ES-I3 (cell line): ENCODE measurements around the gene MLX.

Experiments
- H3K36me3 ChIP-seq: 2 replicates; pipeline ENCODE4 v1.6.1; 2013; ENCODE audit warnings: mild to moderate bottlenecking, low read length, control low read depth, moderate library complexity; ENCODE audit not compliant: insufficient read depth
- H3K4me1 ChIP-seq: 2 replicates; pipeline ENCODE4 v1.6.1; 2013; ENCODE audit warnings: mild to moderate bottlenecking, control low read depth, low read length; ENCODE audit not compliant: insufficient read depth
- H3K9ac ChIP-seq: 2 replicates; pipeline ENCODE4 v1.6.1; 2013; ENCODE audit warnings: low read depth, mild to moderate bottlenecking, low read length, moderate library complexity
- H3K9me3 ChIP-seq: 2 replicates; pipeline ENCODE4 v1.6.1; 2013; ENCODE audit warnings: mild to moderate bottlenecking, low read length, moderate library complexity; ENCODE audit not compliant: control insufficient read depth, insufficient read depth

The MLX gene

DNA sequence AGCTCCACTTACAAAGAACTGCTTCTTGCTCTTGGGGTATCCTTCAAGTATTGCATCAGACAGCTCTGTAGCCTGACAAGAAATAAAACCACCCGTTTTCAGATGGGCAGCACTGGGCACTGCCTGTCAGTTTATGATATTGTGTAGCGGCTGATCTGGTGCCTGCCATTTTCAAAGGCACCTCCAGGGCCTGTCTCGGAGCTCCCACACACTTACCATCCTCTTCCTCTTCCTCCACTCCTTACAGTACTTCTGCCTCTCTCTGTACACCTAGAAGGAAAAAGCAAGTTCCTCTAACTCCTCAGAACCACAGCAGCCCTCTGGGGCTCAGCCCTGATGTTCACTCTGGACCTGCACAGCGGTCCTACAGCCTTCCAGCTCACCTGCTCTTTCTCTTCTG, 6.2 kb downstream of the MLX start:
- peaks cover 25% of the 10 kb centered on the region for H3K36me3 ChIP-seq
- H3K4me1 ChIP-seq = peaks cover 3% of the 10 kb centered on the region; the same call in 1 of the 2 replicates
- H3K9ac ChIP-seq = no peak overlapping the region
- no peaks in the 10 kb centered on the region for H3K9me3 ChIP-seq

GRCh38 chr17:42574463-42574862, 7.6 kb downstream of the MLX start:
- Histone ChIP-seq H3K9ac (no peak overlapping the region), H3K4me1 (peaks cover 3% of the 10 kb centered on the region; the same call in 1 of the 2 replicates), H3K9me3 (no peaks in the 10 kb centered on the region), H3K36me3 (peaks cover 25% of the 10 kb centered on the region)

GRCh38 chr17:42577140-42577531, 10.2 kb downstream of the MLX start:
- peak overlapping the region; percentile 96 for H3K9ac ChIP-seq
- H3K4me1 ChIP-seq = peaks cover 3% of the 10 kb centered on the region; the same call in 1 of the 2 replicates
- H3K9me3 ChIP-seq = no peaks in the 10 kb centered on the region
- peaks cover 23% of the 10 kb centered on the region for H3K36me3 ChIP-seq

DNA sequence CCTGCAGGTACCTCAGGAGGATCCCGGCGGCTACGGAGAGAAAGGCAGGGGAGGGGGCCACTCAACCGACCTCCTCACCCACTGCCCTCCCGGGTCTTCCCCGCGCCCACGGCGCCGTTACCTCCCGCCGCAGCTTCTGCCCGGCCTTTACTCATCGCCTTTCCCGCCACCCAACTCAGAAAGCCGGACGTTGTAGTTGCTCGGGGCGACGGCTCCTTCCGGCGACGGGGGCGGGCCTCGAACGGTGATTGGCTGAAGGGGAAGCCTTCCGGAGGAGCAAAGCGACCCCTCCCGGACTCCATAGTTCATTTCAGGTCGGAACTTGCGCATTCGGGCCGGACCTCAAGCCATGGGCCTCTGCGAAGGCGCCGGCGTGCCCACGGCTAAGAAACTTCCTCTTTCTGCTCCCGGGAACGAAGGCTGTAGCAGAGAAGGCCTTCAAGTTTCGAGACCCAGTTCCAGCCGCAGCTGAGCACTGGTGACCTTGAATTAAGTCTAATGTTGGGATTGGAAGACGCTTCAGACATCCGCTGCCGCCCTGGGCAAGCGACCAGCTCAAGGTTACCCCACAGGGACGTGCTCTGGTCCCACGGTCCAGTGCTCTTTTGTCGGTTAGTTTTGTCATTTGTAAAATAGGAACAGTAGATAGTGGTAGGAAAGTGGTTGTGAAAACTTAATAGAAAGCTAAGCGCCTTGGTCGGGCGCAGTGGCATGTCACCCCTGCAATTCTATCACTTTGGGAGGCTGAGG, 10.8 kb downstream of the MLX start, which contains the start of gene PSMC3IP:
TSS of gene PSMC3IP (minus strand) at position 198 of the 750 bp plus-strand sequence. CDS start at position 155, 43 bp downstream.
- Histone ChIP-seq H3K4me1 (peaks cover 3% of the 10 kb centered on the region; the same call in 1 of the 2 replicates), H3K9ac (peak within 1 kb of the TSS; percentile 96), H3K36me3 (peaks cover 24% of the 10 kb centered on the region), H3K9me3 (no peaks in the 10 kb centered on the region)

DNA sequence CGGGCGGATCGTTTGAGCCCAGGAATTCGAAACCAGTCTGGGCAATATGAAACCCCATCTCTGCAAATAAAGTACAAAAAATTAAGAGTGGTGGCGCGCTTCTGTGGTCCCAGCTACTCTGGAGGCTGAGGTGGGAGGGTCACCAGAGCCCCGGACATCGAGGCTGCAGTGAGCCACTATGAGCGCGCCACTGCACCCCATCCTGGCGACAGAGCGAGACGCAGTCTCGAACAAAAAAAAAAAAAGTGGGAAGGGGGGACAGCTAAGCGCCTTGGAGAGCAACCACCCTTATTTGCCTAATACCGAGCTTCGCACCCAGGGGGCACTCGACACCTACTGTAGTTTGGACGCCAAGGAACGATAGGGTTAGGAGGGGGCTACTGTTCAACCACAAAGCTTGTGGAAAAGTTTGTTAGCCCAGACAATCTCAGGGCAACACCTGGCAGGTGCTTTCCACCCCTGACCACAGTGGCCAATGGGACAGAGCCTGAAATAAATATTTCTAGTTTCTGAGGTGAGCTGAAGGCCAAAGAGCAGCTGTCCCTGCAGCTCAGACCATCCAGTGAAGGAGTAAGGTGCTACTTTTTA, 11.5 kb downstream of the MLX start:
- no peaks in the 10 kb centered on the region for H3K9me3 ChIP-seq
- H3K36me3 ChIP-seq = peaks cover 23% of the 10 kb centered on the region
- peaks cover 3% of the 10 kb centered on the region; the same call in 1 of the 2 replicates for H3K4me1 ChIP-seq
- H3K9ac ChIP-seq = peak overlapping the region; percentile 96

- peaks cover 3% of the 10 kb centered on the region; the same call in 1 of the 2 replicates for H3K4me1 ChIP-seq
- no peak overlapping the region for H3K9ac ChIP-seq
- H3K36me3 ChIP-seq = peaks cover 19% of the 10 kb centered on the region
- H3K9me3 ChIP-seq = no peaks in the 10 kb centered on the region
Observed at GRCh38 chr17:42579794-42580551, 13.1 kb downstream of the MLX start.

DNA sequence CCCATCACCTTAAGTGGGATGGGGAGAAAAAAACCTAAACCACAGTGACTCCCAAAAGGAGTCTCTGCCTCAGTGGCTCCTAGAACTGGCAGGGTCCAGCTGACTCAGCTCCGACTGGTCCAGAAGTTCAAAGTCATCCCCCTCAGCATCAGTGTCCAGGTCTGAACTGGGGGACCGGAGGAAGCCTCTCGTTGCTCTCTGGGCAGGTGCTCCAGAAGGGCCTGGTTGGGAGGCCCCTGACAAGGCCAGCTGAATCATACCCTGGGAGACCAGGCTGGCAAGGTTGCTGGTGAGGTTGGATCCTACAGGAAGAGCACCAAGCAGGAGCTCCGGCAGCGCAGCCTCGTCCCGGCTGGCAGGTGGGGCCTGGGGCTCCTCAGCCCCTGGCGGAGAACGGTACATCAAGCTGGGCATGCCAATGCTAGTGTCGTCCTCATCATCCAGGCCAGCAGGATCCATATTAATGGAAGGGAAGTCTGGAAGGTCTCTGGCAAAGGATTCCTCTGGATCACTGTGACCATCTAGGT, 14.9 kb downstream of the MLX start:
- Histone ChIP-seq H3K4me1 (no peaks in the 10 kb centered on the region; the same call in 1 of the 2 replicates), H3K9me3 (no peaks in the 10 kb centered on the region), H3K9ac (no peak overlapping the region), H3K36me3 (peaks cover 16% of the 10 kb centered on the region)

DNA sequence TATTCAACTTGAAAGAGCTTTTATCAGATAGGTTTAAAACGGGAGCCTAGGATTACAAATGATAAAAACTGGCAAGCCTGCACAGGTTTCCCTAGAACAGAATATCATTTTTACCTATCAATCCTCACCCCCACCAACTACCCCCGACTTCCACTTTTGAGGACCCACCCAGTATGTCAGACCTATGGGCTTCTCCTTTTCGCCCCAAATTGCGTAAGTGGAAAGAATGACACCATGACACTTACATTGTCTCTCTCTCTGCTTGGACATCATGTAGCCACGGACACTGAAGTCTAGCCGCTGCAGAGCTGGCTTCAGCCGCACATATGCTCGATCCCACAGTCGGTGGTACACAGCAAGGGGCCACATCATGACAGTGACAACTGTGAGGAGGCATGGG, 18.0 kb downstream of the MLX start:
- Histone ChIP-seq H3K36me3 (peaks cover 16% of the 10 kb centered on the region), H3K4me1 (no peaks in the 10 kb centered on the region), H3K9ac (no peak overlapping the region), H3K9me3 (no peaks in the 10 kb centered on the region)

GRCh38 chr17:42585353-42585752, 18.5 kb downstream of the MLX start:
- Histone ChIP-seq H3K9ac (no peak overlapping the region), H3K9me3 (no peaks in the 10 kb centered on the region), H3K4me1 (no peaks in the 10 kb centered on the region), H3K36me3 (peaks cover 14% of the 10 kb centered on the region)

DNA sequence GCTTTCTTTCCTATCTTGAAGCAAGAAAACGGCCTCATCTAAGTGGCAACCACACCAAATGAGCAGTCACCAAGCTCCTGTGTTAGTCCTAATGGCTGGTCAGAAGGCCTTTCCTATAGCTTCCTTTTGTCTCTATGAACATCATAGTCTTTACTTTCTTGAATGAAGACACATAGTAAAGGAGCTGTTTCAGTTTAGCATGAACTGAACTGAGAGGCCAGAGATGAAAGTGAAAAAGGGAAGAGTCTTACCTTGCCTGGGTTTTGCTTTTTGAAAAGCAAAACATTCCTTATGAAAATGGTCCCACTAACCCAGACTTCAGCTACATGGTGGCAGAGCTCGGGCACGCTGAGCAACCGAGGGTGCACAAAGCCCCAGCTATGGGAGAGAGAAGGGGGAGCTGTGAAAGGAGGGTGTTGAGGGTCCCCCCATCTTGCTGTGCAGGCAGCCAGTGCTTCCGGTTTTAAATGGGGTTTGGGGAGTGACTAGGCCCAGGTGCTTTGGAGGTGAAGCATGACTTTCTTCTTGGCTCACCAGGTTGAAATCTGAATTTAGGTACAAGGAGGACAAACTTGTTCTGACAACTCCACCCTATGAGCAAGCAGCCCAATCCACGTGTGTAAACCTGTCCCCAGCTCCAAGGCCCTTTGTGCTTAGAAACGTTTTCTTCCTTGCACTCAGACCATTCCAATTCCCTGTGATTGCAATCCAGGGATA, 19.8 kb downstream of the MLX start:
- H3K4me1 ChIP-seq = no peaks in the 10 kb centered on the region
- no peak overlapping the region for H3K9ac ChIP-seq
- peaks cover 13% of the 10 kb centered on the region for H3K36me3 ChIP-seq
- H3K9me3 ChIP-seq = no peaks in the 10 kb centered on the region

GRCh38 chr17:42590886-42591285, 24.0 kb downstream of the MLX start:
- Histone ChIP-seq H3K36me3 (no peaks in the 10 kb centered on the region), H3K9me3 (no peaks in the 10 kb centered on the region), H3K9ac (no peak overlapping the region), H3K4me1 (no peaks in the 10 kb centered on the region)

DNA sequence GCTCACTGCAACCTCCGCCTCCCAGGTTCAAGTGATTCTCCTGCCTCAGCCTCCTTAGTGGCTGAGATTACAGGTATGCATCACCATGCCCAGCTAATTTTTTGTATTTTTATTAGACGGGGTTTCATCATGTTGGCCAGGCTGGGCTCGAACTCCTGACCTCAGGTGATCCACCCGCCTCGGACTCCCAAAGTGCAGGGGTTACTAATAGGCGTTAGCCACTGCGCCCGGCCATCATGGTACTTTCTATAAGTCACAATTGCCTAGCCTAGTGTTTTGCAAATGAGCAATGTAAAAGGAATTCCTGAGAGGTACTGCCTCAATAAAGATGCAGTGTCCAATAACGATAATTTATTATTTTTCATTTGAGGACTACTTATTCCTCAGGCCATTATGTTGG, 24.5 kb downstream of the MLX start:
- H3K9ac ChIP-seq = no peak overlapping the region
- no peaks in the 10 kb centered on the region for H3K36me3 ChIP-seq
- H3K4me1 ChIP-seq = no peaks in the 10 kb centered on the region
- no peaks in the 10 kb centered on the region for H3K9me3 ChIP-seq

DNA sequence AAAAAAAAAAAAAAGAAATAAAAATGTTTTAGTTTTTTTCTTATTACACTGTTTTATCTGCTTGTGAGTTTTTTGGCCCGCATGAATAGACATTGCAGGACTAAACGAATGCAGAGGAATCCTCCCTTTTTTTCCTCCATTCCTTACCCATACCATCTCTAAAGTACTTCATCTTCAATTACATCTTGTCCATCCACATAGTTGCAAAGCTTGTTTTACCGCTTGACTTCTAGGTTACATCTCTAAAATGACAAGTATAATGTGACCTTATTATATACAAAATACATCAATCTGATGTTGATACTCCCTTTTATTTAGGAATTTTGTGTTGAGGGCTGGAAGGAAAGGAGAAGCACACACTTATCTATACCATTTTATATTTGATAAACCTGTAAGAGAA, 29.5 kb downstream of the MLX start:
- H3K4me1 ChIP-seq = no peaks in the 10 kb centered on the region
- no peak overlapping the region for H3K9ac ChIP-seq
- H3K36me3 ChIP-seq = no peaks in the 10 kb centered on the region
- no peaks in the 10 kb centered on the region for H3K9me3 ChIP-seq

GRCh38 chr17:42598905-42599304, 32.0 kb downstream of the MLX start:
- Histone ChIP-seq H3K4me1 (no peaks in the 10 kb centered on the region), H3K36me3 (no peaks in the 10 kb centered on the region), H3K9me3 (no peaks in the 10 kb centered on the region), H3K9ac (no peak overlapping the region)
